HEK293T (cell line): ENCODE results near the gene WDR46.

ENCODE experiments used
- ELF4 ChIP-seq: fragments of 450-650 bp; IDR thresholded peaks from 2 replicates; pipeline ENCODE4 v1.6.1; 2017; ENCODE audit warnings: antibody characterized with exemption
- FOXA1 ChIP-seq: fragments of 450-650 bp; IDR thresholded peaks from 2 replicates; pipeline ENCODE4 v1.6.1; 2016; ENCODE audit warnings: mild to moderate bottlenecking
- FOXM1 ChIP-seq: fragments of 450-650 bp; IDR thresholded peaks from 2 replicates; pipeline ENCODE4 v1.6.1; 2017; ENCODE audit warnings: mild to moderate bottlenecking, borderline replicate concordance
- HDGF ChIP-seq: fragments of 450-650 bp; IDR thresholded peaks from 2 replicates; pipeline ENCODE4 v1.6.1; 2017; ENCODE audit warnings: antibody characterized with exemption, borderline replicate concordance
- LEF1 ChIP-seq: fragments of 450-650 bp; IDR thresholded peaks from 2 replicates; pipeline ENCODE4 v1.6.1; 2017; ENCODE audit warnings: mild to moderate bottlenecking, borderline replicate concordance
- PKNOX1 ChIP-seq: fragments of 450-650 bp; IDR thresholded peaks from 2 replicates; pipeline ENCODE4 v1.6.1; 2016
- SP1 ChIP-seq: fragments of 450-650 bp; IDR thresholded peaks from 2 replicates; pipeline ENCODE4 v1.6.1; 2017
- SUZ12 ChIP-seq: fragments of 450-650 bp; IDR thresholded peaks from 2 replicates; pipeline ENCODE4 v1.6.1; 2016; ENCODE audit warnings: mild to moderate bottlenecking

GRCh38 chr6:33236852-33237251, 52.2 kb downstream of the WDR46 start:
- TF ChIP-seq PKNOX1 (no peak), FOXM1 (no peak), ELF4 (no peak), SP1 (no peak), SUZ12 (no peak), LEF1 (no peak), FOXA1 (no peak), HDGF (no peak)
